ENCODE results near the gene ABCC1. TPM values are rescaled to one million over a fixed set of nuclear protein-coding genes. Genes with fewer than 3 reads are reported as not detected.

ABCC1 gene
- total and polyA plus RNA-seq, 2 experiments from 2014 or later, result 7.0 to 9.3 TPM

GRCh38 chr16:16010194-16010593 lies 60.8 kb downstream of the ABCC1 start:
- no peak overlapping the region for H3K4me3 ChIP-seq
- no peaks in the 10 kb centered on the region for H3K9me3 ChIP-seq (ENCODE audit: low read depth)
- H3K4me2 ChIP-seq, result no peak overlapping the region
- DNase-seq (ENCODE audit: low spot score), result no peak
- H4K20me1 ChIP-seq (ENCODE audit: insufficient read depth, poor library complexity, severe bottlenecking), result no peaks in the 10 kb centered on the region
- no peaks in the 10 kb centered on the region for H3K9me2 ChIP-seq (replicated peaks; ENCODE audit: insufficient read depth)
- no peaks in the 10 kb centered on the region for H3K4me1 ChIP-seq (ENCODE audit: insufficient read depth)
- WGBS (ENCODE audit: low lambda C conversion rate, missing lambda C conversion rate), result 87% methylated on average over 3 of the region's 3 CpGs
- H3K36me3 ChIP-seq (replicated peaks; ENCODE audit: insufficient read depth, low read depth), result no peaks in the 10 kb centered on the region
- TF ChIP-seq EZH2 (IDR thresholded peaks at IDR 0.05; ENCODE audit: borderline replicate concordance) (no peak), EZH2phosphoT487 (IDR thresholded peaks at IDR 0.05; ENCODE audit: low read depth, severe bottlenecking, unreplicated experiment) (no peak)
- TF ChIP-seq, protein P1, sequence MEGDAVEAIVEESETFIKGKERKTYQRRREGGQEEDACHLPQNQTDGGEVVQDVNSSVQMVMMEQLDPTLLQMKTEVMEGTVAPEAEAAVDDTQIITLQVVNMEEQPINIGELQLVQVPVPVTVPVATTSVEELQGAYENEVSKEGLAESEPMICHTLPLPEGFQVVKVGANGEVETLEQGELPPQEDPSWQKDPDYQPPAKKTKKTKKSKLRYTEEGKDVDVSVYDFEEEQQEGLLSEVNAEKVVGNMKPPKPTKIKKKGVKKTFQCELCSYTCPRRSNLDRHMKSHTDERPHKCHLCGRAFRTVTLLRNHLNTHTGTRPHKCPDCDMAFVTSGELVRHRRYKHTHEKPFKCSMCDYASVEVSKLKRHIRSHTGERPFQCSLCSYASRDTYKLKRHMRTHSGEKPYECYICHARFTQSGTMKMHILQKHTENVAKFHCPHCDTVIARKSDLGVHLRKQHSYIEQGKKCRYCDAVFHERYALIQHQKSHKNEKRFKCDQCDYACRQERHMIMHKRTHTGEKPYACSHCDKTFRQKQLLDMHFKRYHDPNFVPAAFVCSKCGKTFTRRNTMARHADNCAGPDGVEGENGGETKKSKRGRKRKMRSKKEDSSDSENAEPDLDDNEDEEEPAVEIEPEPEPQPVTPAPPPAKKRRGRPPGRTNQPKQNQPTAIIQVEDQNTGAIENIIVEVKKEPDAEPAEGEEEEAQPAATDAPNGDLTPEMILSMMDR (IDR thresholded peaks at IDR 0.05; ENCODE audit: poor library complexity), result no peak
- no peak overlapping the region for H3K27ac ChIP-seq
- H3K27me3 ChIP-seq, result no peaks in the 10 kb centered on the region
- peaks cover 5% of the 10 kb centered on the region for H3K79me2 ChIP-seq
- H2AFZ ChIP-seq, result no peak overlapping the region

DNA sequence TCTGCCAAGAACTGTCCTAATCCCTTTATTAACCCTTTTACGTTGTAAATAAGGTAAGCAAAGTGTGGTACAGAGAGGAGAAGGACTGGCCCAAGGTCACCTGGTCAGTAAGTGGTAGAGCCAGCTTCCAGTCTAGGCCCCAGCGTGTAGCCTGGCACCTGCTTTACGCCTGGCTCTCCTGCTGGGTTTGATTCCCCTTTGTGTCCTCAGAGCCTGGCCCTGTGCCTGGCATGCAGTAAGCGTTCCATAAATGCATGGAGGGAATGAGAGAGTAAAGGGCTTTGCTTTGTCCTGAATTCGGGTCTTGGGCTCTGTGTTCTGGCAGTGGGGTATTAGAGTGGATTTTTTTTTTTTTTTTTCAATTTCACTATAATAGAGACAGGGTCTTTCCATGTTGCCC lies 62.7 kb downstream of the ABCC1 start:
- Histone ChIP-seq H3K4me3 (no peak overlapping the region), H3K36me3 (replicated peaks; ENCODE audit: insufficient read depth, low read depth) (no peaks in the 10 kb centered on the region), H3K79me2 (no peaks in the 10 kb centered on the region), H4K20me1 (ENCODE audit: insufficient read depth, poor library complexity, severe bottlenecking) (no peaks in the 10 kb centered on the region), H3K27me3 (no peaks in the 10 kb centered on the region), H3K9me2 (replicated peaks; ENCODE audit: insufficient read depth) (no peaks in the 10 kb centered on the region), H3K27ac (no peak overlapping the region), H3K9me3 (ENCODE audit: low read depth) (no peaks in the 10 kb centered on the region), H3K4me2 (no peak overlapping the region), H2AFZ (no peak overlapping the region), H3K4me1 (ENCODE audit: insufficient read depth) (no peaks in the 10 kb centered on the region)
- WGBS (ENCODE audit: low lambda C conversion rate, missing lambda C conversion rate), result 96% methylated on average over 5 of the region's 5 CpGs
- TF ChIP-seq EZH2 (IDR thresholded peaks at IDR 0.05; ENCODE audit: borderline replicate concordance), result no peak
- TF ChIP-seq, protein P1 (IDR thresholded peaks at IDR 0.05; ENCODE audit: poor library complexity), result no peak
- TF ChIP-seq EZH2phosphoT487 (IDR thresholded peaks at IDR 0.05; ENCODE audit: low read depth, severe bottlenecking, unreplicated experiment), result no peak
- no peak for DNase-seq (ENCODE audit: low spot score)

- Histone ChIP-seq H3K36me3 (replicated peaks; ENCODE audit: insufficient read depth, low read depth) (no peaks in the 10 kb centered on the region), H3K9me2 (replicated peaks; ENCODE audit: insufficient read depth) (no peaks in the 10 kb centered on the region), H3K4me1 (ENCODE audit: insufficient read depth) (no peaks in the 10 kb centered on the region), H2AFZ (no peak overlapping the region), H3K4me3 (no peak overlapping the region), H3K79me2 (no peaks in the 10 kb centered on the region), H3K4me2 (no peak overlapping the region), H3K27ac (no peak overlapping the region), H4K20me1 (ENCODE audit: insufficient read depth, poor library complexity, severe bottlenecking) (no peaks in the 10 kb centered on the region), H3K27me3 (no peaks in the 10 kb centered on the region), H3K9me3 (ENCODE audit: low read depth) (no peaks in the 10 kb centered on the region)
- DNase-seq (ENCODE audit: low spot score), result no peak
- WGBS (ENCODE audit: low lambda C conversion rate, missing lambda C conversion rate), result 98% methylated on average over 6 of the region's 6 CpGs
- TF ChIP-seq EZH2 (IDR thresholded peaks at IDR 0.05; ENCODE audit: borderline replicate concordance), result no peak
- TF ChIP-seq EZH2phosphoT487 (IDR thresholded peaks at IDR 0.05; ENCODE audit: low read depth, severe bottlenecking, unreplicated experiment), result no peak
- TF ChIP-seq, protein P1 (IDR thresholded peaks at IDR 0.05; ENCODE audit: poor library complexity), result no peak
These were observed 64.4 kb downstream of the ABCC1 start for GRCh38 chr16:16013812-16014211.
